Transverse colon (tissue), 4 donors: ENCODE results near the gene FOXP4. TPM values are rescaled to one million over a fixed set of nuclear protein-coding genes. Genes with fewer than 3 reads are reported as not detected.
A peak's percentile ranks its signal among the peaks of the same experiment; 100 is the strongest.

ENCODE experiments used
- DNase-seq: peaks from one replicate; pipeline ENCODE4 v3.0.0-alpha.2; 2019
- H3K27ac ChIP-seq, 4 donors: fragments of 200-600 bp; sonication (generic); 2 replicates each; pipeline ENCODE4 v1.5.1; 2016 to 2018; ENCODE audit warnings: inconsistent platforms in 4 of 4
- H3K27me3 ChIP-seq: fragments of 200-600 bp; sonication (generic); 2 replicates; pipeline ENCODE4 v1.5.1; 2017; ENCODE audit warnings: inconsistent platforms
- H3K36me3 ChIP-seq, 4 donors: fragments of 200-600 bp; sonication (generic); 2 replicates each; pipeline ENCODE4 v1.5.1; 2017 to 2019; ENCODE audit warnings: inconsistent platforms in 4 of 4
- H3K4me1 ChIP-seq, 4 donors: fragments of 200-600 bp; sonication (generic); 2 replicates each; pipeline ENCODE4 v1.5.1; 2017 to 2020; ENCODE audit warnings: inconsistent platforms in 4 of 4
- H3K4me3 ChIP-seq, 4 donors: fragments of 200-600 bp; sonication (generic); 1 replicate in 1 of 4; 2 replicates in 3 of 4; pipeline versions ENCODE4 v1.5.1 to v1.6.1; 2017 to 2019; ENCODE audit warnings: inconsistent platforms in 4 of 4
- H3K9me3 ChIP-seq, 2 donors: fragments of 200-600 bp; sonication (generic); 2 replicates each; pipeline ENCODE4 v1.5.1; 2017 to 2019; ENCODE audit warnings: inconsistent platforms in 2 of 2
- CTCF ChIP-seq, 5 experiments: fragments of 200-600 bp in 3 of 5; fragments of 450-650 bp in 2 of 5; sonication (generic) in 3 of 5; IDR thresholded peaks; 1 replicate in 2 of 5; 2 replicates in 3 of 5; pipeline ENCODE4 v1.5.1; 2016 to 2017; ENCODE audit warnings: antibody characterized with exemption in 5 of 5, inconsistent platforms in 3 of 5, mild to moderate bottlenecking in 2 of 5, moderate library complexity in 1 of 5
- EP300 ChIP-seq: sonication (generic); formaldehyde crosslinking; IDR thresholded peaks from one replicate; pipeline ENCODE4 v1.6.1; 2017; ENCODE audit warnings: antibody characterized with exemption, low read depth
- POLR2A ChIP-seq: fragments of 450-650 bp; IDR thresholded peaks from one replicate; pipeline ENCODE4 v1.6.1; 2016; ENCODE audit warnings: antibody characterized with exemption, mild to moderate bottlenecking, moderate library complexity
- POLR2AphosphoS5 ChIP-seq, 3 donors: sonication (generic); formaldehyde crosslinking; IDR thresholded peaks; one replicate each; pipeline ENCODE4 v1.6.1; 2016; ENCODE audit warnings: antibody characterized with exemption in 3 of 3
- WGBS, 2 donors: methylation state at CpG; one replicate each; pipeline ENCODE4 v1.1.5; 2018; ENCODE audit warnings: low coverage in 1 of 2; 5-methylcytosine and 5-hydroxymethylcytosine counted together
- in situ Hi-C, 4 donors: fragments of 200-750 bp; cut with MboI; loops; one replicate each; pipeline versions ENCODE4 v1.15.0 to v1.15.1; 2017; ENCODE audit warnings: low sequenced_read_pairs in 3 of 4, low pct_ligation_motif_present in 1 of 4, low pct_unique_long_range_greater_than_20kb in 1 of 4
- intact Hi-C: fragments of 100-400 bp; cut with DNase I; formaldehyde crosslinking; loops from one replicate; pipeline ENCODE4 v1.15.1; 2023; ENCODE audit warnings: low total_unique reads
- total RNA-seq, 4 donors: library from RNA; depleted of rRNA; stranded (reverse); fragments of >200 nt; gene quantifications; one replicate each; pipeline ENCODE4 v1.1.0, GENCODE V29; 2016

FOXP4 gene
- total RNA-seq, 4 donors from 2014 or later: 13.8 to 45.6 (median 17.2) TPM

GRCh38 chr6:41557335-41557734, 11.2 kb downstream of the FOXP4 start:
- DNase-seq: no peak
- Histone ChIP-seq H3K9me3 (no peaks in the 10 kb centered on the region), H3K27me3 (no peaks in the 10 kb centered on the region), H3K36me3 (no peaks in the 10 kb centered on the region), H3K4me1 (peaks cover 0 to 20% (median 13%) of the 10 kb centered on the region in 4 donors), H3K27ac (no peak overlapping the region), H3K4me3 (no peak overlapping the region)
- in situ Hi-C loops: no loop called here
- 85 to 95% methylated on average over 2 of the region's 2 CpGs for WGBS, 2 donors
- TF ChIP-seq POLR2AphosphoS5 (IDR thresholded peaks at IDR 0.05) (no peak), CTCF (IDR thresholded peaks at IDR 0.05) (no peak), POLR2A (no peak), EP300 (no peak)
- intact Hi-C loops: no loop called here

- Histone ChIP-seq H3K27me3 (no peaks in the 10 kb centered on the region), H3K4me1 (peaks cover 0 to 20% (median 13%) of the 10 kb centered on the region in 4 donors), H3K36me3 (no peaks in the 10 kb centered on the region), H3K9me3 (no peaks in the 10 kb centered on the region), H3K27ac (no peak overlapping the region), H3K4me3 (no peak overlapping the region)
- WGBS, 2 donors: 80% methylated on average over 4 of the region's 4 CpGs; no CpG with 5 or more reads in 1 of the 2 donors
- DNase-seq: no peak
- TF ChIP-seq POLR2A (no peak), CTCF (IDR thresholded peaks at IDR 0.05) (no peak), EP300 (no peak), POLR2AphosphoS5 (IDR thresholded peaks at IDR 0.05) (no peak)
- in situ Hi-C loops: no loop called here
- intact Hi-C loops: no loop called here
Observed at GRCh38 chr6:41558033-41558807, 12.0 kb downstream of the FOXP4 start.

GRCh38 chr6:41559655-41560427, 13.7 kb downstream of the FOXP4 start:
- peak overlapping the region in 1 of 4 donors; percentile 56 for H3K27ac ChIP-seq
- intact Hi-C loops (no loop called here), in situ Hi-C loops (no loop called here)
- no peaks in the 10 kb centered on the region for H3K36me3 ChIP-seq
- H3K9me3 ChIP-seq: no peaks in the 10 kb centered on the region
- peaks cover 0 to 20% (median 13%) of the 10 kb centered on the region in 4 donors for H3K4me1 ChIP-seq
- peak overlapping the region in 1 of 4 donors; percentile 50 for H3K4me3 ChIP-seq
- H3K27me3 ChIP-seq: no peaks in the 10 kb centered on the region
- TF ChIP-seq POLR2AphosphoS5 (IDR thresholded peaks at IDR 0.05) (no peak), CTCF (IDR thresholded peaks at IDR 0.05) (no peak)
- WGBS, 2 donors: 73 to 100% methylated on average over 2 to 7 of the region's 7 CpGs
- DNase-seq: no peak

GRCh38 chr6:41560431-41561192, 14.4 kb downstream of the FOXP4 start:
- 41 to 80% methylated on average over 1 to 53 of the region's 53 CpGs for WGBS, 2 donors
- in situ Hi-C loops: no loop called here

More at GRCh38 chr6:41560431-41561192, 14.4 kb downstream of the FOXP4 start:
- DNase-seq: peak; percentile 77
- Histone ChIP-seq H3K4me3 (peak overlapping the region; percentile 6 to 50 (median 20)), H3K4me1 (peaks cover 0 to 20% (median 13%) of the 10 kb centered on the region in 4 donors), H3K36me3 (no peaks in the 10 kb centered on the region), H3K27me3 (no peaks in the 10 kb centered on the region), H3K9me3 (no peaks in the 10 kb centered on the region), H3K27ac (peak overlapping the region in 1 of 4 donors; percentile 56)
- intact Hi-C loops: no loop called here
- TF ChIP-seq EP300: no peak
- TF ChIP-seq POLR2A: no peak
- TF ChIP-seq CTCF (IDR thresholded peaks at IDR 0.05): no peak
- TF ChIP-seq POLR2AphosphoS5 (IDR thresholded peaks at IDR 0.05): no peak
